Stimulated activated CD8-positive, alpha-beta memory T cell treated with anti-CD3 and anti-CD28 coated beads, Interleukin-2, amount 100 ng/mL, for 1 hour (primary cell): Measurements from ENCODE around the gene SSRP1.
A peak's percentile ranks its signal among the peaks of the same experiment; 100 is the strongest.
"Not testable (repeated sequence)": the region's sequence is repeated elsewhere in the genome, so short reads cannot be mapped to it uniquely, and the experiment has no call there.

Experiments used
- DNase-seq, 2 donors: peaks; one replicate each; pipeline ENCODE4 v3.0.0-alpha.2; 2020; ENCODE audit warnings: low read depth in 2 of 2

The SSRP1 gene

GRCh38 chr11:57299150-57299737 lies 36.4 kb downstream of the SSRP1 start:
- DNase-seq, result no peak

- no peak for DNase-seq
Observed at GRCh38 chr11:57297221-57297620, 38.5 kb downstream of the SSRP1 start.

GRCh38 chr11:57296205-57296604 lies 39.5 kb downstream of the SSRP1 start:
- DNase-seq, result not testable (repeated sequence)

GRCh38 chr11:57294225-57295131 lies 41.2 kb downstream of the SSRP1 start:
- no peak for DNase-seq

GRCh38 chr11:57290288-57290687 lies 45.4 kb downstream of the SSRP1 start:
- no peak for DNase-seq

GRCh38 chr11:57288771-57289579 lies 46.7 kb downstream of the SSRP1 start:
- DNase-seq, result no peak

- no peak for DNase-seq
Observed at GRCh38 chr11:57287884-57288283, 47.8 kb downstream of the SSRP1 start.

- DNase-seq, result no peak
Observed at GRCh38 chr11:57283231-57283990, 52.3 kb downstream of the SSRP1 start.

GRCh38 chr11:57281546-57281945 lies 54.1 kb downstream of the SSRP1 start:
- DNase-seq, result not testable (repeated sequence)

- no peak for DNase-seq
Observed at GRCh38 chr11:57279116-57279515, 56.6 kb downstream of the SSRP1 start.

- DNase-seq, result no peak
Observed at GRCh38 chr11:57278721-57279095, 57.0 kb downstream of the SSRP1 start.

- peak in 1 of 2 donors; percentile 0 for DNase-seq
Observed at GRCh38 chr11:57277845-57278720, 57.6 kb downstream of the SSRP1 start.

- DNase-seq, result no peak
Observed at GRCh38 chr11:57276971-57277675, 58.6 kb downstream of the SSRP1 start.

GRCh38 chr11:57276169-57276970 lies 59.3 kb downstream of the SSRP1 start:
- DNase-seq, result no peak
